Adrenal gland (tissue), 12 donors: ENCODE data around the gene ARHGEF12. TPM values are rescaled to one million over a fixed set of nuclear protein-coding genes. Genes with fewer than 3 reads are reported as not detected.
A peak's percentile ranks its signal among the peaks of the same experiment; 100 is the strongest.

Experiments used
- DNase-seq, 7 donors: peaks; one replicate each; pipeline ENCODE4 v3.0.0-alpha.2; 2019 to 2020
- H3K27ac ChIP-seq, 5 donors: fragments of 200-600 bp; sonication (generic) in 4 of 5; 1 replicate in 3 of 5; 2 replicates in 2 of 5; pipeline versions ENCODE4 v1.5.1 to v1.8.0; 2016 to 2020; ENCODE audit warnings: mild to moderate bottlenecking in 1 of 5
- H3K27me3 ChIP-seq: fragments of 200-600 bp; 2 replicates; pipeline ENCODE4 v1.8.0; 2021
- H3K36me3 ChIP-seq, 2 donors: fragments of 200-600 bp; replicated peaks in 1 of 2; 1 replicate in 1 of 2; 2 replicates in 1 of 2; pipeline versions ENCODE4 v1.5.1 to v1.8.0; 2018 to 2022
- H3K4me1 ChIP-seq, 2 donors: fragments of 200-600 bp; replicated peaks in 1 of 2; 1 replicate in 1 of 2; 2 replicates in 1 of 2; pipeline versions ENCODE4 v1.5.1 to v1.8.0; 2018 to 2021
- H3K4me3 ChIP-seq, 4 donors: fragments of 200-600 bp; sonication (generic) in 3 of 4; one replicate each; pipeline ENCODE4 v1.5.1; 2016 to 2018
- H3K9me3 ChIP-seq, 3 donors: fragments of 200-600 bp; sonication (generic) in 1 of 3; replicated peaks in 1 of 3; 1 replicate in 2 of 3; 2 replicates in 1 of 3; pipeline versions ENCODE4 v1.5.1 to v1.8.0; 2016 to 2021
- CTCF ChIP-seq, 6 experiments: fragments of 450-650 bp in 4 of 6; fragments of 200-600 bp in 2 of 6; sonication (generic) in 1 of 6; IDR thresholded peaks; 1 replicate in 5 of 6; 2 replicates in 1 of 6; pipeline versions ENCODE4 v1.5.1 to v1.8.0; 2016 to 2021; ENCODE audit warnings: antibody characterized with exemption in 6 of 6, mild to moderate bottlenecking in 2 of 6, moderate library complexity in 1 of 6
- POLR2A ChIP-seq, 2 donors: fragments of 450-650 bp; IDR thresholded peaks; one replicate each; pipeline ENCODE4 v1.6.1; 2017; ENCODE audit warnings: antibody characterized with exemption in 2 of 2, mild to moderate bottlenecking in 2 of 2, moderate library complexity in 1 of 2
- WGBS, 4 donors: extraction: QIAGEN DNeasy Blood & Tissue Kit in 2 of 4; methylation state at CpG; one replicate each; pipeline versions ENCODE4 v1.1.5 to v1.1.7; 2013 to 2017; 5-methylcytosine and 5-hydroxymethylcytosine counted together
- intact Hi-C, 2 donors: fragments of 100-400 bp; cut with DNase I; formaldehyde crosslinking; loops; one replicate each; pipeline versions ENCODE4 v1.14.1 to v1.15.0; 2022 to 2023
- polyA plus RNA-seq, 3 donors: library from polyadenylated mRNA; stranded (reverse); fragments of 200-250 nt in 2 of 3; fragments of 350-450 nt in 1 of 3; fragmentation: Illumina TruSeq in 1 of 3; extraction: RNeasy Lipid Tissue Mini Kit (QIAGEN cat#74804) in 1 of 3; gene quantifications; one replicate each; pipeline ENCODE4 v1.2.3, GENCODE V29; 2013 to 2014
- total RNA-seq, 9 donors: library from RNA; depleted of rRNA in 4 of 9; stranded (reverse); fragments of >200 nt in 4 of 9; fragments of 120-200 nt in 1 of 9; fragmentation: NEBNext Ultra II Directional in 1 of 9; extraction: Animal tissue kit (Norgen Biotek cat#: 25700) in 1 of 9; gene quantifications; one replicate each; pipeline versions ENCODE4 v1.1.0 to v1.2.4, GENCODE V29; 2013 to 2023
- donor health status: healthy with polysubstance abuse.
- donor health status: Bipolar disorder and iron deficiency.
- donor health status: DM: yes; HTN: yes; CAD: no.
- donor health status: DM: no; HTN: no; CAD: no.
- donor health status: DM: no; HTN: no; CAD: no.
- donor health status: DM: yes; HTN: yes; CAD: no.

ARHGEF12 gene
- total and polyA plus RNA-seq, 12 donors: 20.2 to 125 (median 94.2) TPM

- intact Hi-C loops: no loop called here
- Histone ChIP-seq H3K4me3 (no peak overlapping the region), H3K27ac (no peak overlapping the region), H3K27me3 (no peaks in the 10 kb centered on the region), H3K9me3 (no peaks in the 10 kb centered on the region), H3K4me1 (no peaks in the 10 kb centered on the region), H3K36me3 (no peaks in the 10 kb centered on the region)
- DNase-seq: no peak
- WGBS, 4 donors: 62 to 78% (median 70%) methylated on average over 3 of the region's 3 CpGs
- TF ChIP-seq CTCF (IDR thresholded peaks at IDR 0.05) (no peak), POLR2A (IDR thresholded peaks at IDR 0.05) (no peak)
Measured at GRCh38 chr11:120310870-120311269, 25.3 kb upstream of the ARHGEF12 start.

GRCh38 chr11:120314861-120315260 is 21.4 kb upstream of the ARHGEF12 start:
- no peak overlapping the region for H3K4me3 ChIP-seq
- no peak overlapping the region for H3K27ac ChIP-seq
- DNase-seq: no peak
- no peaks in the 10 kb centered on the region for H3K36me3 ChIP-seq
- H3K9me3 ChIP-seq: no peaks in the 10 kb centered on the region
- WGBS, 4 donors: 81 to 91% (median 83%) methylated on average over 3 of the region's 3 CpGs
- no peaks in the 10 kb centered on the region for H3K27me3 ChIP-seq
- peaks cover 0 to 12% of the 10 kb centered on the region in 2 donors for H3K4me1 ChIP-seq
- no peak for TF ChIP-seq POLR2A (IDR thresholded peaks at IDR 0.05)
- no peak for TF ChIP-seq CTCF (IDR thresholded peaks at IDR 0.05)
- intact Hi-C loops: no loop called here

DNA sequence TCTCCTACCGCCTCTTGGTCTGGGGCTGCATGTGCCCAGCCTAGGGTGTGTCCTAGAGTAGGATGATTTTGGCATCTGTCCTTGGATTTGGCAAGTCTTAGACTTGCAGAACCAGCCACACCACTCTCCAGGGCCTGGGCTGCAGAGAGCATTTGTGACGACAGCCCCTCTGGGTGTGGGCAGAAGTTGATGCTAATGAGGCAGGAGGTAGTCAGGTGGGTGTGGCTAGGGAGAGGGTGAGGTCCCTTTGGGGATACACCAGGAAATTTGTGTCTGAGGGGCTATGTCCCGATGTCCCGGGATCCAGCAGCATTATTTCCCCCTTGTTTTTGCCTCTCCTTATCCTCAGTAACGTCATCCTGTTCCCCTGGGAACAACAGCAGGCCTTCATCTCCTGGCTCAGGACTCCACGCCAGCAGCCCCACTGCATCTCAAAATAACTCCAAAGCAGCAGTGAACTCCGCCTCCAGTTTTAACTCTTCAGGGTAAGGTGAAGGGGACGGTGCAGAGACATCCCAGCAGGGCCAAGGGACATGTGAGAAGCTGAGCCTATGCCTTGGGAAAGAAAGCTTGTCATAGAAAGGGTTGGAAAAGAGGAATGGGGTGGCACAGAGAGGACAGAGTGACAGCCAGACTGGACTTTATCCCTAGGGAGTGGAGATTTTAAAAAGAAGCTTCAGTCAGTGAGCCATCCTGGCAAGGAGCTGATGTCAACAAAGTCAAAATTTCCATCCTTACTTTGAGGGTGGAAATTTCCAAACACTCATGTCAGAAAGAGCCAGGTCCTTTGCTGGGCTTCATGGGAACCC is 19.1 kb upstream of the ARHGEF12 start:
- H3K27me3 ChIP-seq: no peaks in the 10 kb centered on the region
- H3K27ac ChIP-seq: peak overlapping the region in 2 of 5 donors; percentile 59 to 73
- no peaks in the 10 kb centered on the region for H3K9me3 ChIP-seq
- peaks cover 0 to 12% of the 10 kb centered on the region in 2 donors for H3K4me1 ChIP-seq
- no peak for TF ChIP-seq CTCF (IDR thresholded peaks at IDR 0.05)
- TF ChIP-seq POLR2A (IDR thresholded peaks at IDR 0.05): no peak
- H3K4me3 ChIP-seq: no peak overlapping the region
- DNase-seq: peak in 5 of 7 donors; percentile 39 to 76 (median 52)
- no peaks in the 10 kb centered on the region for H3K36me3 ChIP-seq
- WGBS, 4 donors: 25 to 38% (median 31%) methylated on average over 8 of the region's 8 CpGs
- intact Hi-C loops: no loop called here

GRCh38 chr11:120317689-120318480 is 18.3 kb upstream of the ARHGEF12 start:
- Histone ChIP-seq H3K4me1 (peaks cover 0 to 12% of the 10 kb centered on the region in 2 donors), H3K4me3 (no peak overlapping the region), H3K27me3 (no peaks in the 10 kb centered on the region), H3K9me3 (no peaks in the 10 kb centered on the region), H3K27ac (peak overlapping the region in 2 of 5 donors; percentile 59 to 73), H3K36me3 (no peaks in the 10 kb centered on the region)
- TF ChIP-seq POLR2A (IDR thresholded peaks at IDR 0.05) (no peak), CTCF (IDR thresholded peaks at IDR 0.05) (no peak)
- WGBS, 4 donors: 87 to 91% (median 87%) methylated on average over 10 of the region's 10 CpGs
- intact Hi-C loops: no loop called here
- peak in 1 of 7 donors; percentile 42 for DNase-seq
